ENCODE data around the gene ARFGEF2.

The ARFGEF2 gene

DNA sequence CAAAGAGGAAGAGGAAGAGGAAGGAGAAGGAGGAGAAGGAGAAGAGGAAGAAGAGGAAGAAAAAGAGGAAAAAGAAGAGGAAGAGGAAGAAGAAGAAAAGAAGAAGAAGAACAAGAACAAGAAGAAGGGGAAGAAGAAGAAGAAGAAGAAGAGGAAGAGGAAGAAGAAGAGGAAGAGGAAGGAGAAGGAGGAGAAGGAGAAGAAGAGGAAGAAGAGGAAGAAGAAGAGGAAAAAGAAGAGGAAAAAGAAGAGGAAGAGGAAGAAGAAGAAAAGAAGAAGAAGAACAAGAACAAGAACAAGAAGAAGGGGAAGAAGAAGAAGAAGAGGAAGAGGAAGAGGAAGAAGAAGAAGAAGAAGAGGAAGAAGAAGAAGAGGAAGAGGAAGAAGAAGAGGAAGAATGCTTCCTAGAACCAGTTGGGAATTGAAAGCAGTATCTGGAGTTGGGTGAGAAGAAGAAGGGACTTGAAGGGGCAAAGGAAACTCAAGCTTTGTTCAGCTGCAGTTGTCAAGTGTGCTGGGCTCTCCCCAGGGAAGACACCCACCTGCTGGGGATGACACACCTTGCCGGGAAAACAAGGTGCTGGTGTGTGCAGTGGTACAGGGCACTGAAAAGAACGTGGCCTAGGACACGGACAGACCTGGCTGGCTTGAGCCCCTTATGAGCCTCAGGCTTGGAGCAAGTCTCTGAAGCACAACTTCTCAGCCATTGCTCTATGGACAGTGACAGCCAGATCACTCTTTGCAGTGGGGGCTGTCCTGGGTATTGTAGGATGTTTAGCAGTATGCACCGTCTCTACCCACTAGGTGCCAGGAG lies 30.1 kb upstream of the ARFGEF2 start:
- H3K27me3 Mint-ChIP-seq (ENCODE audit: low read depth), result peaks cover 20% of the 10 kb centered on the region
- no peak overlapping the region for H3K27ac Mint-ChIP-seq
- no peaks in the 10 kb centered on the region for H3K36me3 Mint-ChIP-seq (ENCODE audit: low read depth)
- H3K9me3 Mint-ChIP-seq, result no peaks in the 10 kb centered on the region
- no peaks in the 10 kb centered on the region for H3K4me1 Mint-ChIP-seq (ENCODE audit: low read depth)
- H3K4me3 Mint-ChIP-seq, result no peak overlapping the region

DNA sequence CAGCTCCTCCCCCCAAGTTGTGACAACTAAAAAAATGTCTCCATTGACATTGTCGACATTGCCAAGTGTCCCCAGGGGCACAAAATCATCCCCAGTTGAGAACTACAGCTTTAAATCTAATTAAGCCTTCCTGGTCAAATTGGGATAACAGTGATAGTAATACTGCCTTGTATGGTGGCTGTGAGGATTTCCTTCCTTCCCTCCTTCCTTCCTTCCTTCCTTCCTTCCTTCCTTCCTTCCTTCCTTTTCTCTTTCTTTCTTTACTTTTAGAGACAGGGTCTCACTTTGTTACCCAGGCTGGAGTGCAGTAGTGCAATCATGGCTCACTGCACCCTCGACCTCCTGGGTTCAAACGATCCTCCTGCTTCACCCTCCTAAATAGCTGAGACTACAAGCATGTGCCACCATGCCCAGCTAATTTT lies 29.5 kb upstream of the ARFGEF2 start:
- no peak overlapping the region for H3K4me3 Mint-ChIP-seq
- H3K4me1 Mint-ChIP-seq (ENCODE audit: low read depth), result no peaks in the 10 kb centered on the region
- peaks cover 20% of the 10 kb centered on the region for H3K27me3 Mint-ChIP-seq (ENCODE audit: low read depth)
- H3K36me3 Mint-ChIP-seq (ENCODE audit: low read depth), result no peaks in the 10 kb centered on the region
- no peak overlapping the region for H3K27ac Mint-ChIP-seq
- no peaks in the 10 kb centered on the region for H3K9me3 Mint-ChIP-seq

DNA sequence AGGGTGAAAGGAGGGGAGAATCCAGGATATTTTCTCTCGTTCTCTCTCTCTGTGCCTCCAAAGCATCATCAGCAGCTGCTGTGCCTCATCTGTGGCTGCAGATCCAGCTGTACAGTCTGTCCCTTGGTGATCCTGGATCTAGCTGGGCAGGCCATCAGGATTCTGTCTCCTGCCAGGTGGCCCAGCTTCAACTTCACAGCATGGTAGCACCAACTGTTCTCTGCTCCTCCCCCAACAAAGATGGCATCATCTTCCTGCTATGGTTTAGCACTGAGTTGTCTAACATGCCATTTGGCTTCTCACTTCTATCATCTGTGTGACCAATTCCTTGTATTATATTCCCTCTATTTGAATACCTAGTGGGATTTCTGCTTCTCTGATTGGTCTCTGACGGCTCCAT lies 28.6 kb upstream of the ARFGEF2 start:
- H3K4me1 Mint-ChIP-seq (ENCODE audit: low read depth), result no peaks in the 10 kb centered on the region
- no peak overlapping the region for H3K4me3 Mint-ChIP-seq
- H3K27ac Mint-ChIP-seq, result no peak overlapping the region
- no peaks in the 10 kb centered on the region for H3K36me3 Mint-ChIP-seq (ENCODE audit: low read depth)
- no peaks in the 10 kb centered on the region for H3K9me3 Mint-ChIP-seq
- peaks cover 27% of the 10 kb centered on the region for H3K27me3 Mint-ChIP-seq (ENCODE audit: low read depth)

DNA sequence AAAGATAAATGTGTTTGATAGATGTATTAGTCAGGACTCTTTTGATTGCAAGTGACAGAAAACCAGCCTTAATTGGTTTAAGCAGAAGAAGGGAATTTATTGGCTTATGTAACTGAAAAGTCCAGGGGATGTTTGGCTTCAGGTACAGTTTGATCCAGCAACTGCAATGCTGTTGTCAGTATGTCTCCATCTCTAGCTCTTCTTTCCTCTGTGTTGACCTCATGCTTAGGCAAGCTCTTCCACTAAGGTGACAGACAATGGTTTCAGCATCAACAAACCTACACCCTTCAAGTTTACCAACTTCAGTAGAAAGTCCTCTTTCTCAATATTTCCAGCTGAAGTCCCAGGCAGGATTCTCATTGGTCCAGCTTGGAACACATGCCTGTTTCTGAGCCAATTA lies 28.1 kb upstream of the ARFGEF2 start:
- H3K4me1 Mint-ChIP-seq (ENCODE audit: low read depth), result no peaks in the 10 kb centered on the region
- H3K27me3 Mint-ChIP-seq (ENCODE audit: low read depth), result peaks cover 30% of the 10 kb centered on the region
- H3K4me3 Mint-ChIP-seq, result no peak overlapping the region
- H3K36me3 Mint-ChIP-seq (ENCODE audit: low read depth), result no peaks in the 10 kb centered on the region
- H3K9me3 Mint-ChIP-seq, result no peaks in the 10 kb centered on the region
- no peak overlapping the region for H3K27ac Mint-ChIP-seq

DNA sequence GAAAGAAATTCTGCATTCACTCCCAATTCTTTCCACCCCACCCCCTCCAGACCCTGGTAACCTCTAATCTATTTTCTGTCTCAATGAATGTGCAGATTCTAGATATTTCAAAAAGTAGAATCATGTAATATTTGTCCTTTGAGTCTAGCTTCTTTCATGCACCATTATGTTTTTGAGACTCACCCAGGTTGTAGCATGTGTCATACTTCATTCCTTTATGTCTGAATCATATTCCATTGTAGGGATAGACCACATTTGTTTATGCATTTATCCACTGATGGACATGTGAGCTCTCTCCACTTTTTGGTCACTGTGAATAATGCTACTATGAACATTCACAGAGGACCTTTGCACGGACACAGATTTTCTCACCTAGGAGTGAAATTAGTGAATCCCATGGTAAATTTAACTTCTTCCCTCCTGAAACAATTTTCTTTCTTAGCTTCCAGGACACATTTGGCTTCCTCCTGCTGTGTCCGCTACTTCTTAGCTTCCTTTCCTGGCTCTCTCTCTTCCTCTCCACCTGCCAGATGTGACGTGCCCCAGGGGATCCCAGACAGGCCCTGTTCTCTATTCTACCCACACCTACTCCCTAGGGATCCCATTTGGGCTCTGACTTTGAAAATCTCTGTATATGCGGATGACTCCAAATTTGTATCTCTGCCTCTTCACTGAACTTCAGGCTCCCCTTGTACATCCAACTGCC lies 24.1 kb upstream of the ARFGEF2 start:
- Mint-ChIP-seq H3K9me3 (no peaks in the 10 kb centered on the region), H3K27ac (no peak overlapping the region), H3K36me3 (ENCODE audit: low read depth) (no peaks in the 10 kb centered on the region), H3K27me3 (ENCODE audit: low read depth) (peaks cover 21% of the 10 kb centered on the region), H3K4me3 (no peak overlapping the region), H3K4me1 (ENCODE audit: low read depth) (no peaks in the 10 kb centered on the region)

DNA sequence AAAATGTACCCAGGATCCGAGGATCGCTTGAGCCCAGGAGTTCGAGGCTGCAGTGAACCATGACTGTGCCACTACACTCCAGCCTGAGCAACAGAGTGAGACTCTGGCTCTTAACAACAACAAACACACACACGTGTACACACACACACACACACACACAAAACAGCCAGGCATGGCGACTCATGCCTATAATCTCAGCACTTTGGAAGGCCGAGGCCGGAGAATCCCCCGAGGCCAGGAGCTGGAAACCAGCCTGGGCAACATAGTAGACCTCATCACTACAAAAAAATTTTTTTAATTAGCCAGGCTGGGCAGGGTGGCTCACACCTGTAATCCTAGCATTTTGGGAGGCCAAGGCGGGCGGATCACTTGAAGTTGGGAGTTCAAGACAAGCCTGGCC lies 23.3 kb upstream of the ARFGEF2 start:
- H3K4me3 Mint-ChIP-seq, result no peak overlapping the region
- H3K36me3 Mint-ChIP-seq (ENCODE audit: low read depth), result no peaks in the 10 kb centered on the region
- H3K27me3 Mint-ChIP-seq (ENCODE audit: low read depth), result peaks cover 24% of the 10 kb centered on the region
- H3K27ac Mint-ChIP-seq, result no peak overlapping the region
- H3K9me3 Mint-ChIP-seq, result no peaks in the 10 kb centered on the region
- H3K4me1 Mint-ChIP-seq (ENCODE audit: low read depth), result no peaks in the 10 kb centered on the region

DNA sequence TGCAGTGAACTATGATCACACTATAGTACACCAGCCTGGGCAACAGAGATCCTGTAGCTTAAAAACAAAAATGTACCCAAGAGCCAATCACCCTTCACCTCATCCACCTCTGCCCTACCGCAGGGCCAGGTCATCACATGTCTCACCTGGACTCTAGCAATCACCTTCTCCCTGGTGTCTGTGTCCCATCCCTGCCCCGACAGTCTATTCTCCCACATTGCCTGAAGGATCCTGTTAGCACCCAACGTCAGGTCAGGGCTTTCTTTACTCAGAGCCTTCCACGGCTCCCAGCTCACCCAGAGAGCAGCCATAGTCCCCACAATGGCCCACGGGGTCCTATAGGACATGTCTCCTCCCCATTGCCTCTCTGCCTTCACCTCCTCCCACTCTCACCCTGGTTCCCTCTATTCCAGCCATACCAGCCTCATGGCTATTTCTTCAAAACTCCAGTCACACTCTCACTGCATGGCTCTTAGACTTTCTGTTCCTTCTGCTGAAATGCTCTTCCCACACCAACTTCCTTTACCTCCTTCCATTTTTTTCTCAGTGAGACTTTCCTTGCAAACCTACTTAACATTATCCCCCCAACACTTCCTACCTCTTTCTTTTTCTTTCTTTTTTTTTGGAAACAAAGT lies 22.5 kb upstream of the ARFGEF2 start:
- Mint-ChIP-seq H3K27me3 (ENCODE audit: low read depth) (peaks cover 24% of the 10 kb centered on the region), H3K4me1 (ENCODE audit: low read depth) (no peaks in the 10 kb centered on the region), H3K9me3 (no peaks in the 10 kb centered on the region), H3K4me3 (no peak overlapping the region), H3K27ac (no peak overlapping the region), H3K36me3 (ENCODE audit: low read depth) (no peaks in the 10 kb centered on the region)

DNA sequence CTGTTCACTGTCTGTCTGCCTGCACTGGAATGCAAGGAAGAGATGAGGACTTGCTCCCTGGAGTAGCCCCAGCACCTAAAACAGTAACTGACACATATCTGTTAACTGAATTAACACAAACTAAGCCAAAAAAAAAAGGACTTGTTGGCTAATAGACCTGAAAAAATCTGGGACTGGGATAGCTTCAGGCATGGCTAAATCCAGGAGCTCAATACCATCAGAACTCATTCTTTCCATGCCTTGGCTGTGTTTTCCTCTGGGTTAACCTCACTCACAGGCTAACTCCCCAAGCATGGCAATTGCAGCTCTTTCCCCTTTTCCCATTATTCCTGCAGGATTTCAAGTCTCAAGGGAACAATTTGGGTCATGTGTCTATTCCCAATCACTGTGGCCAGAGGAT lies 21.6 kb upstream of the ARFGEF2 start:
- Mint-ChIP-seq H3K27ac (no peak overlapping the region), H3K36me3 (ENCODE audit: low read depth) (no peaks in the 10 kb centered on the region), H3K9me3 (no peaks in the 10 kb centered on the region), H3K4me1 (ENCODE audit: low read depth) (peaks cover 7% of the 10 kb centered on the region), H3K4me3 (no peak overlapping the region), H3K27me3 (ENCODE audit: low read depth) (peaks cover 24% of the 10 kb centered on the region)

DNA sequence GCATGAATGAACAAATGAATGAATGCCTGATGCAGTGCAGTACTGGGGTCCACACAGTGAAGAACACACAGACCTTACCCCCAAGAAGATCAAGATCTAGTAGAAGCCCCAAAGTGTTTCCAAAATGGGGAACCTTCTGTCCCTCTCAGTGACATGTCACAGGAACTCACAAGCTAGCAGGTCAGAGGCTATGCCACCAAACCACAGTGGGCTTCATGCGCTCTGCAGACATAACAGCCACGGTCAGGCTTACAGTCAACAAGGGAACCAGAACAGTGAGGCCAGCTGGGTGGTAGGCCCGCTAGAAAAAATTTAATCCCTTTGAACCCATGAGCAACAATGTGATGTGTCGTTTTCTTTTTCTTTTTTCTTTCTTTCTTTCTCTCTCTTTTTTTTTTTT lies 20.2 kb upstream of the ARFGEF2 start:
- Mint-ChIP-seq H3K4me3 (no peak overlapping the region), H3K9me3 (no peaks in the 10 kb centered on the region), H3K27ac (no peak overlapping the region), H3K4me1 (ENCODE audit: low read depth) (peaks cover 9% of the 10 kb centered on the region), H3K27me3 (ENCODE audit: low read depth) (peaks cover 24% of the 10 kb centered on the region), H3K36me3 (ENCODE audit: low read depth) (no peaks in the 10 kb centered on the region)

DNA sequence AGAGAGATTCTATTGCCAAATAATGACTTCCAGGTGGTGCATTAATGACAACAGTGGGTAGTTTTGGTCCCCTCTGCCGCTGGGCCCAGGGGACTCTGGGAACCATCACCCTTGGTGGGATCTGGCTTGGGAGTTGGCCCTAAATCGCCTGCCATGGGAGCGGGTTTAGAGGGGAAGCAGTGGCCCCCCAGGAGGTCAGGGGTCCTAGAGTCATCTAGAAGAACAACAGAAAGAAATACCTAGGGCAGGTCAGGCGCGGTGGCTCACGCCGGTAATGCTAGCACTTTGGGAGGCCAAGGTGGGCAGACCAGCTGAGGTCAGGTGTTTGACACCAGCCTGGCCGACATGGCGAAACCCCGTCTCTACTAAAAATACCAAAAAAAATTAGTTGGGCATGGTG lies 17.8 kb upstream of the ARFGEF2 start:
- Mint-ChIP-seq H3K36me3 (ENCODE audit: low read depth) (peaks cover under 1% of the 10 kb centered on the region), H3K9me3 (peaks cover under 1% of the 10 kb centered on the region), H3K4me3 (no peak overlapping the region), H3K27ac (no peak overlapping the region), H3K27me3 (ENCODE audit: low read depth) (peaks cover 15% of the 10 kb centered on the region), H3K4me1 (ENCODE audit: low read depth) (peaks cover 10% of the 10 kb centered on the region)

DNA sequence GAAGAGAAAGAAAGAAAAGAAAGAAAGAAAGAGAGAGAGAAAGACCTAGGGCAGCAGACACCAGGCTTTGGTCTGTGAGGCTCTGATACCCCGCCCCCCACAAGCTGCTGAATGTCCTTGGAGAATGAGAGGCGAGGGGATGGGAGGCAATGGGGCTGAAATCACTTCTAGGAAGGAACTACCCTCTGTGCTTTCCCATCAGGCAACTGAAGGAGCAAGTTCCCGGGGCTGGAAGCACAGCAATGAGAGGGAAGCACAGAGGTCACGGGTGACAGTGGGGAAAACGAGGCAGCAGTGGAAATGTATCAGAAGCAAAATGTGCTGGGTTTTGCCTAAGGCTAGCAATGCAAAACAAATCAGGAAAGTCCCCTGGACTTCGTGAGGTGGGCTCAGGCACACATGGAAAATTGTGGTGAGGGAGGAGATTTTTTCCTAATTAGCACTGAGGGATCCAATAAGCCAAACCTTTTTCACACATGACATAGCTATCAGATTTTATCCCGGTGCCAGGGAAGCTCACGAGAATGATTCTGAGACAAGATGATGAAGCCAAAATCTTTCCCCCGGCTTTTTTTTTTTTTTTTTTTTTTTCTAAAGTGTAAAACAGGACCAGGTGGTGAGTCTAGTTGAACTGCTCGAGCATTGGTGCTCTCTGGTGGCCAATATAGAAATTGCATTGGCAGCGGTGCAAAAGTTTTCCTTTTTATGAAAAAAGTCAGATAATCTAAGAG lies 16.8 kb upstream of the ARFGEF2 start:
- Mint-ChIP-seq H3K9me3 (peaks cover 11% of the 10 kb centered on the region), H3K27ac (no peak overlapping the region), H3K4me3 (no peak overlapping the region), H3K36me3 (ENCODE audit: low read depth) (peaks cover 2% of the 10 kb centered on the region), H3K4me1 (ENCODE audit: low read depth) (peaks cover 17% of the 10 kb centered on the region), H3K27me3 (ENCODE audit: low read depth) (peaks cover 5% of the 10 kb centered on the region)

DNA sequence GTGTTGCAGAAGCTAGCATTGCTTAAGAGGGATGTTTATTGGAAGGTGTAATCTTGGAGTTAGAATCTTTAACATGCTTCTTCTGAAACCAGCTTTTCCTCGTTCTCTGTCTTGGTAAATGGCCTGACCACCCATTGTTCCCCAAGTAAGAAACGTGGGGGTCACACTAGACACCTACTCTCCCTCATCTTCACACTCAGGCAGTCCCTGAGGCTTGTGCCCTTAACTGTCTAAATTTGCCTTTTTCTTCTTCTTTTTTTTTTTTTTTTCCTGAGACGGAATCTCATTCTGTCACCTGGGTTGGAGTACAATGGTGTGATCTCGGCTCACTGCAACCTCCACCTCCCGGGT lies 16.2 kb upstream of the ARFGEF2 start:
- H3K9me3 Mint-ChIP-seq, result peaks cover 11% of the 10 kb centered on the region
- peaks cover 17% of the 10 kb centered on the region for H3K4me1 Mint-ChIP-seq (ENCODE audit: low read depth)
- no peak overlapping the region for H3K27ac Mint-ChIP-seq

DNA sequence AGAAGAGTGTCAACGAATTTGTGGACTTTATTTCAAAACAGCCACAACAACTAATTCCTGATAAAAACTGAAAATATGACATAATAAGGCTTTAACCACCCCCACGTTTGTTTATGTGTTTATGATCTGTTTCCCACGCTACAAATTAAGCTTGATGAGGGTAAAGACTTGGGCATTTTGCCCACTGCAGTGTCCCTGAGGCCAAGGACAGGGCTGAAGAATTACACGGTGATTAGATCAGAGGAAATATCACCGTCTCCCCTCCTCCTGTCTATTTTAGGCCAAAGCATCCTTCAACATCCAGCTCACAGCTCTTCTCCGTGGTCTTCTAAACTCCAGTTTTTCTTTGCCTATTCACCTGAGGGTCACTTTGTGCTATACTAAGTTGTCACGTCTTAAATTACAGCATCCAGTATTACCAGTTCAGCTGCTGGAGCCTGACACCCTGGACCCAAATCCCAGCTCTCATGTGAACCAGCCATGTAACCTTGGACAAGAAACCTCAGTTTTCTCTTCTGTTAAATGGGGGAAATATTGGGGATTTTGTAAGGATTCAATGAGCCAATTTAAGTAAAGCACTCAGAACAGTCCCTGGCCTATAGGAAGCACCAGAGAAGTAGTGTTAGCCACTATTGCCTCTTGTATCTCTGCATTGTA lies 15.2 kb upstream of the ARFGEF2 start:
- Mint-ChIP-seq H3K4me1 (ENCODE audit: low read depth) (peaks cover 17% of the 10 kb centered on the region), H3K27ac (no peak overlapping the region), H3K4me3 (no peak overlapping the region), H3K9me3 (peaks cover 11% of the 10 kb centered on the region), H3K27me3 (ENCODE audit: low read depth) (peaks cover 11% of the 10 kb centered on the region), H3K36me3 (ENCODE audit: low read depth) (peaks cover 2% of the 10 kb centered on the region)

More for the DNA sequence above, 16.2 kb upstream of the ARFGEF2 start:
- Mint-ChIP-seq H3K27me3 (ENCODE audit: low read depth) (peaks cover 6% of the 10 kb centered on the region), H3K36me3 (ENCODE audit: low read depth) (peaks cover 2% of the 10 kb centered on the region), H3K4me3 (no peak overlapping the region)

DNA sequence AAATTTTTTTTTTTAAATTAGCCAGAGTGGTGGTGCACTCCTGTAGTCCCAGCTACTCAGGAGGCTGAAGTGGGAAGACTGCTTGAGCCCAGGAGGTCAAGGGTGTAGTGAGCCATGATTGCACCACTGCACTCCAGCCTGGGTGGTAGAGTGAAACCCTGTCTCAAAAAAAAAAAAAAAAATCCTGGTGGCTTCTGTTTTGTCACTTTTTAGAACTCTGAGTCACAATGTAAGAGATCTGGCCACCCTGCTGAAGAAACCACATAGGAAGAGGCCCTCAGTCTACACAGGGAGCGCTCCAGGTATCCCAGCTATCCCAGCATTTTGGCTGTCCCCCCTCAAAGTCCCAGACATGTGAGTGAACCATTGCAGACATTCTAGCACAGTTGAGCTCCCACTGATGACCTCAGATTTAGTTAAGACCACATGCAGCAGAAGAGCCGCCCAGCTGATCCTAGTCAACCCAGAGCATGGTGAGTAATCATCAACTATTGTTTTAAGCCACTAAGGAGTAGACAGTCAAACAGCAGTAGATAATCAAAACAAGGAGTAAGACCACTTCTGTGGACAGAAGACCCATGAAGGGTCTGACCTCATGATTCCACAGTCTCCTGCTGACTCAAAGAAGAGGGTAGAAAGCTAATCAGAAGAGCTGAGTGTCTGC lies 12.7 kb upstream of the ARFGEF2 start:
- Mint-ChIP-seq H3K4me3 (no peak overlapping the region), H3K9me3 (peaks cover 11% of the 10 kb centered on the region), H3K4me1 (ENCODE audit: low read depth) (peaks cover 17% of the 10 kb centered on the region), H3K27ac (no peak overlapping the region), H3K27me3 (ENCODE audit: low read depth) (peaks cover 13% of the 10 kb centered on the region), H3K36me3 (ENCODE audit: low read depth) (peaks cover 2% of the 10 kb centered on the region)

Measured in T-helper 1 cell treated with Interleukin-12 subunit alpha and Interleukin-12 subunit beta and Interleukin-4 antibody, amounts not matched to agents 30 μg/mL and 1 μg/mL, for 36 hours (primary cell).